Suppressor macrophage (primary cell): ENCODE results near the gene LRRC58.
"Not testable (repeated sequence)": the region's sequence is repeated elsewhere in the genome, so short reads cannot be mapped to it uniquely, and the experiment has no call there.

ENCODE experiments used
- DNase-seq, 4 experiments: peaks; one replicate each; pipeline ENCODE4 v3.0.0-alpha.2; 2020 to 2022
- total RNA-seq, 17 experiments: gene quantifications; one replicate each; lab custom pipeline; 2026; ENCODE audit warnings: mixed read lengths in 6 of 17, inconsistent platforms in 3 of 17; lab: John Stamatoyannopoulos, UW

The LRRC58 gene
- total RNA-seq: 21.6 to 225 (median 129) reads per million in 17 experiments

- DNase-seq: peak; percentile 96 to 99 (median 98)
These were observed at the start of gene LRRC58 for GRCh38 chr3:120348991-120349854. TSS of gene LRRC58 (minus strand) at chr3:120349354. CDS start at chr3:120349243, 111 bp downstream.

- no peak for DNase-seq
These were observed 47.3 kb upstream of the LRRC58 start for GRCh38 chr3:120396469-120396868.

GRCh38 chr3:120394347-120394746, 45.2 kb upstream of the LRRC58 start:
- no peak for DNase-seq

GRCh38 chr3:120393761-120394160, 44.6 kb upstream of the LRRC58 start:
- DNase-seq: no peak

GRCh38 chr3:120393243-120393642, 44.1 kb upstream of the LRRC58 start:
- no peak for DNase-seq

GRCh38 chr3:120382941-120383447, 33.8 kb upstream of the LRRC58 start:
- DNase-seq: no peak

GRCh38 chr3:120381503-120381902, 32.3 kb upstream of the LRRC58 start:
- DNase-seq: no peak

GRCh38 chr3:120377948-120378347, 28.8 kb upstream of the LRRC58 start:
- DNase-seq: not testable (repeated sequence)

- DNase-seq: no peak
These were observed 21.3 kb upstream of the LRRC58 start for GRCh38 chr3:120370463-120370862.

GRCh38 chr3:120369037-120369467, 19.9 kb upstream of the LRRC58 start:
- no peak for DNase-seq

GRCh38 chr3:120368172-120368571, 19.0 kb upstream of the LRRC58 start:
- no peak for DNase-seq

- DNase-seq: no peak
These were observed 15.7 kb upstream of the LRRC58 start for GRCh38 chr3:120364821-120365220.

- DNase-seq: no peak
These were observed 14.9 kb upstream of the LRRC58 start for GRCh38 chr3:120364101-120364500.

- no peak for DNase-seq
These were observed 8.7 kb upstream of the LRRC58 start for GRCh38 chr3:120357807-120358206.

GRCh38 chr3:120355486-120355885, 6.3 kb upstream of the LRRC58 start:
- no peak for DNase-seq

- no peak for DNase-seq
These were observed 4.3 kb upstream of the LRRC58 start for GRCh38 chr3:120353463-120353862.

GRCh38 chr3:120352017-120352416, 2.9 kb upstream of the LRRC58 start:
- DNase-seq: no peak

- DNase-seq: peak; percentile 20 to 62 (median 32)
These were observed 1.3 kb upstream of the LRRC58 start for GRCh38 chr3:120350401-120350941.

GRCh38 chr3:120349855-120350125, 636 bp upstream of the LRRC58 start:
- peak in 1 of 4 experiments; percentile 44 for DNase-seq

- peak; percentile 18 to 55 (median 46) for DNase-seq
These were observed 826 bp downstream of the LRRC58 start for GRCh38 chr3:120348065-120348990.

GRCh38 chr3:120344349-120344748, 4.8 kb downstream of the LRRC58 start:
- DNase-seq: no peak

- DNase-seq: no peak
These were observed 7.4 kb downstream of the LRRC58 start for GRCh38 chr3:120341658-120342346.
